GM19468 (cell line): Measurements from ENCODE around the gene CACNG3.

ENCODE experiments used
- ATAC-seq: cut with Tn5 transposase; IDR thresholded peaks from one replicate; pipeline ENCODE4 v1.9.1; 2021; ENCODE audit warnings: mild to moderate bottlenecking, moderate library complexity, moderate number of reproducible peaks; ENCODE audit not compliant: unreplicated experiment; ENCODE audit errors: extremely low read depth

CACNG3 gene

GRCh38 chr16:24372824-24373223 is 116.7 kb downstream of the CACNG3 start:
- no peak for ATAC-seq

DNA sequence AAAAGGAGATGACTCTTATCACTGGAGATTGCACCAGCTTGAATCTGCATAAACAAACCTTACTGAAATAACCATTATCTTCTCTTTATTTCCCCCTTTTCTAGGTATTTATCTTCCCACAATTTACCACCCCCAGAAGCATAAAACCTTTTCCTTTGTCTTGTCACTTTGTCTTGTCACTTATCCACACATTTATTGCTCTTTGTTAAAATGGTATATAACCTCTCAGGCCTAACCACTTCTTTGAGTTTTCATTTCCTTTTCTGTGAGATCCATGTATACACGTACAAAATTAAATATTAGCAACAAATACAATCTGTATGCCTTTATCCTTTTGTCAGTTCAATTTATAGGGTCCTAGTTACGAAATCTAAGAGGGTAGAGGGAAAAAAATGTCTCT is 122.9 kb downstream of the CACNG3 start:
- ATAC-seq = no peak

GRCh38 chr16:24381470-24382118 is 125.5 kb downstream of the CACNG3 start:
- ATAC-seq = no peak

DNA sequence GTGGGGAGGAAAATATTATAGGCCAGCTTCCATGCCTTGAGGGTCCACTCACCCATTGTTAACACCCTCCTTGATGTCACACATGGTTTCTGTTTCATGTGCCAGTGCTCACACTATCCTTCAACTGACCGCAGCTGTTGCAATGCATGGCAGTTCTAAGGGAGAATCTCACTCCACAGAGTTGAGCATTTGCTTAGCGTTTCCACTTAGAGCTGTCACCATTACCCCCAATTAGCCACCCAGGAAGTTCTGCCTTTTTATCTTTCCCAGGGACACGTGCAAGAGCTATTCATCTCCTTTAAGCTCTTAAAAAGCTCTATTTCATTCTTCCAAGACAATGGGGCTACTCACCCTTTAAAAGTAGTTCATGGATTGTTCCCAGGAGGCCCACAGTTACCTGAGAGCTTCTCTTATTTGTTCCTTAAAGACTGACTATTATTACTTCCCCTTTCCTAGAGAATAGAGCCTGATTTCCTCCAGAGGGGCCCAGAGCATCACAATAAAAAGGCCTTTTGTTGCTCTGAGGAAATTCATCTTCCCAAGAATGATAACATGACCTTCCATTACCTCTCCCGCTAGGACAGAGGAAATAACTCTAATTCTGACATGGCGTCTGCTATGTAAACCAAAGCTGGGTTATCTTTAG is 126.8 kb downstream of the CACNG3 start:
- ATAC-seq = no peak

DNA sequence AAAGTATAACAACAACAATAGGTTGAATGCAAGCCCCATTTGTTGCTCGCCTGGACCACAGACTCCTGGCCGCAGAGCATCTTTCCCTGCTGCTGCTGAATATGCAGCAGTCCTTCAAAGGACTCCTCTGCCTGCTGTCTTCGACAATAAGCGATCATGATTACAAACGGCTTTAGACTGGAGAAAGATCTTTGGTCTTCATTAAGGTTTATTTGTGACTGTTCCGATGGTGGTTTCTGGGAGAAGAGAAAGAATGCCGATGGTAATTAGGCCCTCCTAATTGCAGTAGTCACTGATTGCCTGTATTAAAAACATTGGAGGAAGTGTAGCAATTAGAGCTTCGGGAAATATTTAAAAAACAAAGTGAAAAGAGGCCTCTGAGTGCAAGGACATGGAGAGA is 138.2 kb downstream of the CACNG3 start:
- no peak for ATAC-seq

DNA sequence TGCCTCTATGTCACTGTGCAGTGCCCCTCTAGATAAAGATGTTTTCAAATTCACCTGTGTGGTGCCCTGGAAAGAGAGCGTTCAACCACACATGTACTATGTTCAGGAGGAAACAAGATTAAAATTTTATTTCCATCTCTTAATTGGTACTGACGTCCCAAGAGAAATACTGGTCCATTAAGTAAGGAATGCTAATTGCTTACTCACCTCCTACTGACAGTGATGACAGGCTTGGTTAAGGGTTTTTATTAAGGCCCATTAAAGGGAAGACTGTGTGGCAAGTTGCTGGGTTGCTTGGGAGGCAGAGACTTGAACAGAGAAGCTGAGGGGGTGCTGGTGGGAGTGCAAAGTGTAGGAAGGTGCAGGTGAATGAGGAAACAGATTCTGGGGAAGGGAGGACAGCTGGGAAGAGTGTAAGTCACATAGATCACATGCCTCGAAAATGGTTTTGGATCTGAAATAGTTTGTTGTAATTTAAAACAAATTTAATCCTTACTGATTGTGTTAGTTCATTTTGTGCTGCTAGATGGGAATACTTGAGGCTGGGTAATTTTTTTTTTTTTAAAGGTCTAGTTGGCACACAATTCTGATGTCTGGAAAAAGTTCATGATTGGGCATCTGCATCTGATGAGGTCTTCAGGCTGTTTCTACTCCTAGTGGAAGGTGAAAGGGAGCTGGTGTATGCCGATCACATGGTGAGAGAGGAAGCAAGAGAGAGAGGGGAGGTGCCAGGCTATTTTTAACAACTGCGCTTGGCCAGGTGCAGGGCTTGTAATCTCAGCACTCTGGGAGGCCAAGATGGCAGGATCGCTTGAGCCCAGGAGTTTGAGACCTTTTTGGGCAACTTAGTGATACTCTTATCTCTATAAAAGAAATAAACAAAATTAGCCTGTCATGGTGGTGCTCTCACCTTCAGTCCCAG is 140.5 kb downstream of the CACNG3 start:
- no peak for ATAC-seq

GRCh38 chr16:24409045-24409444 is 152.9 kb downstream of the CACNG3 start:
- ATAC-seq = no peak
